ENCODE data around the gene OSBPL10.

OSBPL10 gene

GRCh38 chr3:31929826-31930502 is 51.1 kb downstream of the OSBPL10 start:
- ChIA-PET CTCF (no interaction called here), POLR2A (no interaction called here)
- DNase-seq (ENCODE audit: extremely low spot score) = no peak
- no peak for TF ChIP-seq BHLHE40 (IDR thresholded peaks at IDR 0.05; ENCODE audit: borderline replicate concordance)
- no peak for TF ChIP-seq NFRKB (IDR thresholded peaks at IDR 0.05)
- no peak for TF ChIP-seq ELF4 (IDR thresholded peaks at IDR 0.05)
- no peak for TF ChIP-seq HDGF (IDR thresholded peaks at IDR 0.05; ENCODE audit: borderline replicate concordance)

DNA sequence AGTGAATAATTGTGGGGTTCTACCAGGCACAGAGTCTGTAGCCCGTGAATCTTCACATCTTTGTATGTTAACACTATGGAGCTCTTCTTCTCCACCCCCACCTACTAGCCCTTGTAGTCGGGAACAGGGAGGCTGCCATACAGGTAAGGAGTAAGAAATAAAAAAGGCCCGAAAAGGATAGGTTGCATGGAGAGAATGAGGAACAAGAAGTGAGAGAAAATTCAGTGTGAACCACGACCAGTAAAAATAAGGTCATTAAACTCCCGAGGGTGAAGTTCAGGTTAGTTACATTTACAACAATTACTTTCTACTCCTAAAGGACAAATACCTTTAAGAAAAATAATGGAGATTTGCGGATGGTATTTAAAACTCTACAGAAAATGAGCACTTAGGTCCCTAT is 53.3 kb downstream of the OSBPL10 start:
- CTCF ChIA-PET = interaction anchor here (0.9 kb wide), 1 partner anchor 203 kb away, joined by 3 read pairs; no protein-coding TSS in a partner anchor
- POLR2A ChIA-PET = no interaction called here
- no peak for TF ChIP-seq ARNT (IDR thresholded peaks at IDR 0.05)
- no peak for TF ChIP-seq FOXM1 (IDR thresholded peaks at IDR 0.05; ENCODE audit: borderline replicate concordance)
- no peak for TF ChIP-seq L3MBTL2 (conservative IDR thresholded peaks at IDR 0.05)
- no peak for TF ChIP-seq HDGF (IDR thresholded peaks at IDR 0.05; ENCODE audit: borderline replicate concordance)
- TF ChIP-seq SUZ12 (IDR thresholded peaks at IDR 0.05) = no peak
- TF ChIP-seq TARDBP (IDR thresholded peaks at IDR 0.05) = no peak
- TF ChIP-seq LEF1 (IDR thresholded peaks at IDR 0.05; ENCODE audit: borderline replicate concordance) = no peak
- no peak for TF ChIP-seq FOXA1 (IDR thresholded peaks at IDR 0.05)
- no peak for TF ChIP-seq ELF4 (IDR thresholded peaks at IDR 0.05)
- TF ChIP-seq NFRKB (IDR thresholded peaks at IDR 0.05) = no peak
- TF ChIP-seq CTBP1 (IDR thresholded peaks at IDR 0.05; ENCODE audit: borderline replicate concordance) = no peak
- no peak for TF ChIP-seq ZNF384 (IDR thresholded peaks at IDR 0.05)
- TF ChIP-seq FOXK2 (IDR thresholded peaks at IDR 0.05) = no peak
- TF ChIP-seq BHLHE40 (IDR thresholded peaks at IDR 0.05; ENCODE audit: borderline replicate concordance) = no peak
- TF ChIP-seq, protein P1, sequence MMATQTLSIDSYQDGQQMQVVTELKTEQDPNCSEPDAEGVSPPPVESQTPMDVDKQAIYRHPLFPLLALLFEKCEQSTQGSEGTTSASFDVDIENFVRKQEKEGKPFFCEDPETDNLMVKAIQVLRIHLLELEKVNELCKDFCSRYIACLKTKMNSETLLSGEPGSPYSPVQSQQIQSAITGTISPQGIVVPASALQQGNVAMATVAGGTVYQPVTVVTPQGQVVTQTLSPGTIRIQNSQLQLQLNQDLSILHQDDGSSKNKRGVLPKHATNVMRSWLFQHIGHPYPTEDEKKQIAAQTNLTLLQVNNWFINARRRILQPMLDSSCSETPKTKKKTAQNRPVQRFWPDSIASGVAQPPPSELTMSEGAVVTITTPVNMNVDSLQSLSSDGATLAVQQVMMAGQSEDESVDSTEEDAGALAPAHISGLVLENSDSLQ (IDR thresholded peaks at IDR 0.05) = no peak
- TF ChIP-seq SP1 (IDR thresholded peaks at IDR 0.05) = no peak
- DNase-seq (ENCODE audit: extremely low spot score) = no peak

- ChIA-PET POLR2A (no interaction called here), CTCF (interaction anchor here (0.9 kb wide), 1 partner anchor 202 kb away, joined by 3 read pairs; no protein-coding TSS in a partner anchor)
- no peak for TF ChIP-seq FOXK2 (IDR thresholded peaks at IDR 0.05)
- TF ChIP-seq BHLHE40 (IDR thresholded peaks at IDR 0.05; ENCODE audit: borderline replicate concordance) = no peak
- TF ChIP-seq ELF4 (IDR thresholded peaks at IDR 0.05) = no peak
- TF ChIP-seq L3MBTL2 (conservative IDR thresholded peaks at IDR 0.05) = no peak
- no peak for TF ChIP-seq SUZ12 (IDR thresholded peaks at IDR 0.05)
- no peak for TF ChIP-seq ARNT (IDR thresholded peaks at IDR 0.05)
- TF ChIP-seq SP1 (IDR thresholded peaks at IDR 0.05) = no peak
- no peak for TF ChIP-seq FOXA1 (IDR thresholded peaks at IDR 0.05)
- TF ChIP-seq, protein P1 (IDR thresholded peaks at IDR 0.05) = no peak
- no peak for TF ChIP-seq CTBP1 (IDR thresholded peaks at IDR 0.05; ENCODE audit: borderline replicate concordance)
- TF ChIP-seq TARDBP (IDR thresholded peaks at IDR 0.05) = no peak
- no peak for TF ChIP-seq HDGF (IDR thresholded peaks at IDR 0.05; ENCODE audit: borderline replicate concordance)
- DNase-seq (ENCODE audit: extremely low spot score) = no peak
Measured at GRCh38 chr3:31926543-31926942, 54.5 kb downstream of the OSBPL10 start.

DNA sequence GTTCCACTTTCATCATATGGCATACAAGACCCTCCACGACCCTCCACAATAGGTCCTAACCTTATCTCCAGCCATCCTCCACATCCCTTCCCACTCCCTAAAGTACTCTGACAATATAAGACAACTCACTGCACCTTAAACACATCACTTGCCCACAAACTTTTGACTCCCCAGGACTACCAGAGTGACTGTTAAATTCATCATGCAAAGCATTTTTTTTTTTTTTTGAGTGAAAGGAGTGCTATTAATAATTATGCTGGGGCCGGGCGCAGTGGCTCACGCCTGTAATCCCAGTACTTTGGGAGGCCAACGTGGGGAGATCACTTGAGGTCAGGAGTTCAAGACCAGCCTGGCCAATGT is 55.8 kb downstream of the OSBPL10 start:
- TF ChIP-seq NFRKB (IDR thresholded peaks at IDR 0.05) (no peak), ELF4 (IDR thresholded peaks at IDR 0.05) (no peak), ARNT (IDR thresholded peaks at IDR 0.05) (no peak), FOXK2 (IDR thresholded peaks at IDR 0.05) (no peak), FOXM1 (IDR thresholded peaks at IDR 0.05; ENCODE audit: borderline replicate concordance) (no peak), SUZ12 (IDR thresholded peaks at IDR 0.05) (no peak), L3MBTL2 (conservative IDR thresholded peaks at IDR 0.05) (no peak), ZNF384 (IDR thresholded peaks at IDR 0.05) (no peak), BHLHE40 (IDR thresholded peaks at IDR 0.05; ENCODE audit: borderline replicate concordance) (no peak), SP1 (IDR thresholded peaks at IDR 0.05) (no peak)
- TF ChIP-seq, protein P1 (IDR thresholded peaks at IDR 0.05) = no peak
- ChIA-PET POLR2A (no interaction called here), CTCF (no interaction called here)
- DNase-seq (ENCODE audit: extremely low spot score) = no peak

DNA sequence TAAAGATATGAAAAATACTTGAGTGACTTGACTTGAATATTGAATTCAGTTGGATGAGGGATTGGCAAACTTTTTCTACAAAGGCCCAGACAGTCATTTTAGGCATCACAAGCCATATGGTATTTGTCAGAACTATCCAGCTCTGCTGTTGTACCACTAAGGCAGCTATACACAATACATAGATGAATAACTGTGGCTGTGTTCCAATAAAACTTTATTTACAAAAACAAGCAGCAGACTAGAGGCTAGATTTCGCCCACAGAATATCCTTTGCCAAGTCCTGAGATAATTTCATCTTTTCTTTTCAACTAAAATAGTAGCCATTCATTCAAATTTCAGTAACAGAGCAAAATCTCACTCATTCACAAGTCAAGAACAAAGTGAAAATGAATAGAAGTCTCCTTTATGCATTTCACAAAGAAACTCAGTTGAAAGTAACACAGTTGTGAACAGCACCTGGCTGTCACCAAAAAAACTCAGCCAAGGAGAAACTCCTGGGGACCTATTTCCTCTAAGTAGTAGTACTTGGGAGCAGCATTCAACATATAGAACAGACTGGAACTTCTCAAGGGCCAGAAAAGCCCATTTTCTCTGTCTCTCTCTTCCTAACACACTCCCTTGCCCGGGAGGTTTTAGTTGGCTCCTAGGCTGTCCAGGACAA is 56.3 kb downstream of the OSBPL10 start:
- no peak for TF ChIP-seq FOXK2 (IDR thresholded peaks at IDR 0.05)
- no peak for TF ChIP-seq ARNT (IDR thresholded peaks at IDR 0.05)
- TF ChIP-seq SUZ12 (IDR thresholded peaks at IDR 0.05) = no peak
- no peak for TF ChIP-seq ZNF384 (IDR thresholded peaks at IDR 0.05)
- TF ChIP-seq FOXM1 (IDR thresholded peaks at IDR 0.05; ENCODE audit: borderline replicate concordance) = no peak
- TF ChIP-seq, protein P1 (IDR thresholded peaks at IDR 0.05) = no peak
- TF ChIP-seq CTBP1 (IDR thresholded peaks at IDR 0.05; ENCODE audit: borderline replicate concordance) = no peak
- no peak for TF ChIP-seq TARDBP (IDR thresholded peaks at IDR 0.05)
- TF ChIP-seq NFRKB (IDR thresholded peaks at IDR 0.05) = no peak
- no peak for TF ChIP-seq BHLHE40 (IDR thresholded peaks at IDR 0.05; ENCODE audit: borderline replicate concordance)
- TF ChIP-seq FOXA1 (IDR thresholded peaks at IDR 0.05) = no peak
- no peak for TF ChIP-seq LEF1 (IDR thresholded peaks at IDR 0.05; ENCODE audit: borderline replicate concordance)
- no peak for TF ChIP-seq ELF4 (IDR thresholded peaks at IDR 0.05)
- no peak for TF ChIP-seq SP1 (IDR thresholded peaks at IDR 0.05)
- TF ChIP-seq L3MBTL2 (conservative IDR thresholded peaks at IDR 0.05) = no peak
- no peak for TF ChIP-seq HDGF (IDR thresholded peaks at IDR 0.05; ENCODE audit: borderline replicate concordance)
- POLR2A ChIA-PET = interaction anchor here (0.8 kb wide), 1 partner anchor 392 kb away, joined by 3 read pairs; the partner anchor contains the start of gene STT3B

More for the DNA sequence above, 56.3 kb downstream of the OSBPL10 start:
- CTCF ChIA-PET = no interaction called here
- no peak for DNase-seq (ENCODE audit: extremely low spot score)

All from HEK293T (cell line).